K562 (cell line): ENCODE results near the gene CSNK2A1. TPM values are rescaled to one million over a fixed set of nuclear protein-coding genes. Genes with fewer than 3 reads are reported as not detected.

Source experiments
- ATAC-seq: fragments of 200-7000 bp; cut with Tn5 transposase; 3 replicates; pipeline ENCODE4 v1.9.1; 2020; ENCODE audit warnings: moderate library complexity
- BruUV-seq: library from RNA; stranded (reverse); fragments of 400-500 nt; replicated peaks from 2 replicates; lab custom pipeline; 2021; lab: Mats Ljungman, UMichigan
- CTCF ChIA-PET: fragments of 300-600 bp; formaldehyde crosslinking; extraction: SDS; loops from one replicate; lab custom pipeline; 2021; ENCODE audit warnings: low intra/inter-chr PET ratio; lab: Yijun Ruan, JAX
- POLR2A ChIA-PET: fragments of 300-600, 350-650 bp; sonication (Branson Sonifier 250); formaldehyde crosslinking; extraction: SDS; loops from one replicate; lab custom pipeline; 2021; ENCODE audit warnings: antibody characterized with exemption, inconsistent platforms; lab: Yijun Ruan, JAX
- DNase-seq, 4 experiments: peaks; one replicate each; pipeline versions ENCODE4 v3.0.0 to v3.0.0-alpha.2; 2011 to 2018; ENCODE audit warnings: low spot score in 3 of 4, mixed read lengths in 3 of 4; ENCODE audit errors: extremely low read depth in 1 of 4
- FAIRE-seq: peaks from 2 replicates; lab custom pipeline; 2011; peaks lifted over from hg19 to GRCh38; lab: Jason Lieb, UNC
- H2AFZ ChIP-seq: 2 replicates; pipeline ENCODE4 v1.6.0; 2011; ENCODE audit warnings: low read depth, low read length, control low read depth, inconsistent platforms
- H3K27ac ChIP-seq: fragments of 200-600 bp; 3 replicates; pipeline ENCODE4 v1.8.0; 2011; ENCODE audit warnings: low read depth, mild to moderate bottlenecking, control low read depth, inconsistent platforms, low read length, moderate library complexity, mixed read lengths; ENCODE audit errors: extremely low read depth
- H3K27me3 ChIP-seq, 2 experiments: fragments of 300-600 bp in 1 of 2; 2 replicates in 1 of 2; 3 replicates in 1 of 2; pipeline versions ENCODE4 v1.6.0 to v1.8.0; 2011; ENCODE audit warnings: inconsistent platforms in 2 of 2, low read length in 2 of 2, mild to moderate bottlenecking in 1 of 2, mixed read lengths in 1 of 2, moderate library complexity in 1 of 2; ENCODE audit not compliant: control insufficient read depth in 2 of 2, insufficient read depth in 2 of 2
- H3K36me3 ChIP-seq: fragments of 300-600 bp; 3 replicates; pipeline ENCODE4 v1.8.0; 2011; ENCODE audit warnings: mild to moderate bottlenecking, low read length, inconsistent platforms; ENCODE audit not compliant: control insufficient read depth, insufficient read depth
- H3K4me1 ChIP-seq, 2 experiments: fragments of 200-600 bp in 1 of 2; replicated peaks in 1 of 2; 2 replicates in 1 of 2; 3 replicates in 1 of 2; pipeline versions ENCODE4 v1.5.1 to v1.8.0; 2011; ENCODE audit warnings: inconsistent platforms in 2 of 2, low read length in 2 of 2, mild to moderate bottlenecking in 1 of 2, mixed read lengths in 1 of 2, moderate library complexity in 1 of 2; ENCODE audit not compliant: control insufficient read depth in 2 of 2, insufficient read depth in 2 of 2
- H3K4me2 ChIP-seq: 2 replicates; pipeline ENCODE4 v1.6.1; 2011; ENCODE audit warnings: low read length, control low read depth, inconsistent platforms, mixed read lengths; ENCODE audit not compliant: insufficient read depth
- H3K4me3 ChIP-seq: fragments of 200-600 bp; sonication (generic), shearing (Covaris generic); 2 replicates; pipeline ENCODE4 v1.5.1; 2016; ENCODE audit warnings: control low read depth, inconsistent platforms
- H3K79me2 ChIP-seq: fragments of 200-600 bp; 3 replicates; pipeline ENCODE4 v1.8.0; 2011; ENCODE audit warnings: low read length, inconsistent platforms; ENCODE audit not compliant: control insufficient read depth, insufficient read depth
- H3K9ac ChIP-seq, 2 experiments: 2 replicates each; pipeline versions ENCODE4 v1.6.0 to v1.6.1; 2011; ENCODE audit warnings: low read depth in 2 of 2, low read length in 2 of 2, control low read depth in 1 of 2, inconsistent platforms in 1 of 2, mild to moderate bottlenecking in 1 of 2, mixed read lengths in 1 of 2; ENCODE audit not compliant: insufficient read depth in 1 of 2
- H3K9me1 ChIP-seq: one replicate; pipeline ENCODE4 v1.6.0; 2011; ENCODE audit warnings: inconsistent platforms, mild to moderate bottlenecking, low read length, moderate library complexity; ENCODE audit not compliant: control insufficient read depth, insufficient read depth
- H3K9me3 ChIP-seq: replicated peaks from 2 replicates; pipeline ENCODE4 v1.5.1; 2011; ENCODE audit warnings: low read depth, low read length, inconsistent platforms; ENCODE audit not compliant: control insufficient read depth, insufficient read depth
- H4K20me1 ChIP-seq: replicated peaks from 2 replicates; pipeline ENCODE4 v1.6.1; 2011; ENCODE audit warnings: low read length, inconsistent platforms, mixed read lengths; ENCODE audit not compliant: control insufficient read depth, insufficient read depth
- ATF3 ChIP-seq, 2 experiments: fragments of 450-650 bp in 1 of 2; sonication (generic) in 1 of 2; formaldehyde crosslinking in 1 of 2; IDR thresholded peaks in 1 of 2; conservative IDR thresholded peaks in 1 of 2; 2 replicates each; pipeline versions ENCODE4 v1.6.1 to v1.8.1; 2016 to 2023; ENCODE audit warnings: mild to moderate bottlenecking in 2 of 2, moderate library complexity in 2 of 2, inconsistent platforms in 1 of 2, missing genetic modification reagents in 1 of 2
- DMBX1 ChIP-seq: fragments of 250-450 bp; sonication (Bioruptor Pico); IDR thresholded peaks from 2 replicates; pipeline ENCODE4 v1.8.0; 2022; ENCODE audit warnings: inconsistent platforms, mild to moderate bottlenecking, moderate library complexity, borderline replicate concordance
- EP300 ChIP-seq: IDR thresholded peaks from 2 replicates; pipeline ENCODE4 v1.6.1; 2012; ENCODE audit warnings: low read length, improper control_type of control experiment
- ETV6 ChIP-seq, 3 experiments: fragments of 150-350 bp in 1 of 3; sonication (generic) in 1 of 3; formaldehyde crosslinking in 1 of 3; IDR thresholded peaks; 2 replicates each; pipeline versions ENCODE4 v1.6.1 to v1.8.0; 2014 to 2022; ENCODE audit warnings: borderline replicate concordance in 2 of 3, low read depth in 2 of 3, antibody characterized with exemption in 1 of 3, low read length in 1 of 3, mild to moderate bottlenecking in 1 of 3, missing genetic modification reagents in 1 of 3
- EZH2 ChIP-seq: IDR thresholded peaks from 2 replicates; pipeline ENCODE4 v1.6.1; 2012; ENCODE audit warnings: low read depth, mild to moderate bottlenecking, inconsistent platforms, low read length, borderline replicate concordance
- HDGF ChIP-seq: fragments of 450-650 bp; IDR thresholded peaks from 2 replicates; pipeline ENCODE4 v1.6.1; 2016
- MLX ChIP-seq, 2 experiments: fragments of 450-650 bp in 1 of 2; sonication (generic) in 1 of 2; formaldehyde crosslinking; conservative IDR thresholded peaks; 2 replicates each; pipeline versions ENCODE4 v1.4.0 to v1.8.1; 2020 to 2022; ENCODE audit warnings: mild to moderate bottlenecking in 1 of 2, missing genetic modification reagents in 1 of 2
- NR4A1 ChIP-seq, 2 experiments: fragments of 250-450 bp in 1 of 2; fragments of 450-650 bp in 1 of 2; sonication (Bioruptor Pico) in 1 of 2; IDR thresholded peaks; 2 replicates each; pipeline versions ENCODE4 v1.4.0 to v1.6.1; 2016 to 2020; ENCODE audit warnings: mild to moderate bottlenecking in 2 of 2, missing compliant biosample characterization in 1 of 2, missing genetic modification characterization in 1 of 2, moderate library complexity in 1 of 2
- OTX1 ChIP-seq: fragments of 450-650 bp; formaldehyde crosslinking; IDR thresholded peaks from 2 replicates; pipeline ENCODE4 v1.4.0; 2022; ENCODE audit warnings: mild to moderate bottlenecking
- SMAD3 ChIP-seq: fragments of 450-650 bp; formaldehyde crosslinking; conservative IDR thresholded peaks from 2 replicates; pipeline ENCODE4 v1.4.0; 2020; ENCODE audit warnings: mild to moderate bottlenecking
- TRIM28 ChIP-seq: fragments of 450-650 bp; IDR thresholded peaks from 2 replicates; pipeline ENCODE4 v1.6.1; 2017
- ZNF24 ChIP-seq: fragments of 450-650 bp; IDR thresholded peaks from 2 replicates; pipeline ENCODE4 v1.6.1; 2016
- ZNF57 ChIP-seq: fragments of 450-650 bp; formaldehyde crosslinking; IDR thresholded peaks from 2 replicates; pipeline ENCODE4 v1.4.0; 2020; ENCODE audit warnings: mild to moderate bottlenecking, moderate library complexity
- ZNF75A ChIP-seq: fragments of 450-650 bp; formaldehyde crosslinking; IDR thresholded peaks from 2 replicates; pipeline ENCODE4 v1.4.0; 2020; ENCODE audit warnings: mild to moderate bottlenecking
- ZZZ3 ChIP-seq: fragments of 450-650 bp; IDR thresholded peaks from 2 replicates; pipeline ENCODE4 v1.6.1; 2016; ENCODE audit warnings: antibody characterized with exemption, mild to moderate bottlenecking, moderate library complexity
- WGBS: fragments of 100-300 bp; shearing (Covaris generic); methylation state at CpG from one replicate; pipeline ENCODE4 v1.1.6; 2016; ENCODE audit warnings: low coverage, mixed read lengths; ENCODE audit not compliant: insufficient coverage; ENCODE audit errors: missing lambda C conversion rate; 5-methylcytosine and 5-hydroxymethylcytosine counted together
- in situ Hi-C: fragments of 300-500 bp; cut with MboI; formaldehyde crosslinking; loops from 4 replicates; pipeline ENCODE4 v1.15.0; 2018; ENCODE audit warnings: inconsistent platforms, mixed read lengths
- intact Hi-C: fragments of 100-400 bp; cut with micrococcal nuclease; formaldehyde crosslinking; loops from 2 replicates; pipeline ENCODE4 v1.14.2; 2022
- polyA plus RNA-seq, 8 experiments: library from polyadenylated mRNA; depleted of rRNA in 4 of 8; stranded (reverse) in 5 of 8; unstranded in 3 of 8; fragments of >200 nt; fragmentation: Nextera tagmentation in 2 of 8; fragmentation: Illumina TruSeq in 1 of 8; extraction: Ambion mirVana in 2 of 8; extraction: Trizol in 1 of 8; gene quantifications; 2 replicates each; pipeline versions ENCODE4 v1.2.1 to v1.2.3, GENCODE V29; 2011 to 2014; ENCODE audit warnings: inconsistent platforms in 1 of 8, missing spikeins in 1 of 8
- total RNA-seq, 7 experiments: library from RNA; depleted of rRNA in 6 of 7; stranded (reverse); fragments of >200 nt in 6 of 7; fragmentation: Illumina TruSeq in 2 of 7; extraction: Trizol in 2 of 7; gene quantifications; 2 replicates each; pipeline versions ENCODE4 v1.2.1 to v1.2.3, GENCODE V29; 2011 to 2021; ENCODE audit warnings: low replicate concordance in 1 of 7

Gene CSNK2A1
- total and polyA plus RNA-seq, 9 of the 15 experiments (the other 6 are each of a cell fraction or from before 2014, with no cell fraction given), result 71.0 to 251 (median 103) TPM

- H4K20me1 ChIP-seq, result peaks cover 35% of the 10 kb centered on the region
- CTCF ChIA-PET, result no interaction called here
- POLR2A ChIA-PET, result no interaction called here
- no peaks in the 10 kb centered on the region for H3K27me3 ChIP-seq
- no peak overlapping the region for H3K4me2 ChIP-seq
- H3K9me1 ChIP-seq, result peaks cover 4% of the 10 kb centered on the region
- ATAC-seq (no peak), DNase-seq (no peak), FAIRE-seq (no peak)
- H3K4me1 ChIP-seq, result peaks cover 3 to 16% of the 10 kb centered on the region in 2 experiments; a peak in 4 of 5 replicates
- H3K9me3 ChIP-seq, result no peaks in the 10 kb centered on the region; the same call in 1 of the 2 replicates
- peaks cover 98% of the 10 kb centered on the region for H3K79me2 ChIP-seq
- peaks cover 60% of the 10 kb centered on the region; the same call in 2 of the 3 replicates for H3K36me3 ChIP-seq
- H3K4me3 ChIP-seq, result no peak overlapping the region
- no peak overlapping the region for H3K27ac ChIP-seq
- no TSS peak for BruUV-seq
- WGBS, result 81% methylated on average over 2 of the region's 2 CpGs
- intact Hi-C loops, result no loop called here
- no peak for TF ChIP-seq ATF3 (IDR thresholded peaks at IDR 0.05)
- no peak for TF ChIP-seq ATF3 (CRISPR knock-in tag; conservative IDR thresholded peaks at IDR 0.05)
- no peak for TF ChIP-seq ETV6 (IDR thresholded peaks at IDR 0.05; ENCODE audit: borderline replicate concordance in 1 of 2, low read depth in 2 of 2, low read length in 1 of 2)
- no peak for TF ChIP-seq ETV6 (CRISPR knock-in tag; IDR thresholded peaks at IDR 0.05; ENCODE audit: borderline replicate concordance)
- in situ Hi-C loops, result no loop called here
- no peak overlapping the region for H2AFZ ChIP-seq
- H3K9ac ChIP-seq, result no peak overlapping the region
Measured at GRCh38 chr20:516799-517198, 26.8 kb downstream of the CSNK2A1 start.

GRCh38 chr20:515696-516095 lies 27.9 kb downstream of the CSNK2A1 start:
- no TSS peak for BruUV-seq
- peaks cover 3 to 16% of the 10 kb centered on the region in 2 experiments; a peak in 4 of 5 replicates for H3K4me1 ChIP-seq
- peaks cover 58% of the 10 kb centered on the region; the same call in 2 of the 3 replicates for H3K36me3 ChIP-seq
- no peaks in the 10 kb centered on the region for H3K27me3 ChIP-seq
- H3K9me1 ChIP-seq, result peaks cover 4% of the 10 kb centered on the region
- H3K4me3 ChIP-seq, result no peak overlapping the region
- H3K79me2 ChIP-seq, result peaks cover 98% of the 10 kb centered on the region
- ChIA-PET CTCF (no interaction called here), POLR2A (interaction anchor here (0.7 to 0.9 kb wide), 2 partner anchors 11 to 21 kb away, joined by 4 read pairs; no protein-coding TSS in a partner anchor)
- FAIRE-seq (no peak), ATAC-seq (no peak), DNase-seq (no peak)
- in situ Hi-C loops (no loop called here), intact Hi-C loops (no loop called here)
- H2AFZ ChIP-seq, result no peak overlapping the region
- peaks cover 35% of the 10 kb centered on the region for H4K20me1 ChIP-seq
- H3K9me3 ChIP-seq, result no peaks in the 10 kb centered on the region; the same call in 1 of the 2 replicates
- H3K9ac ChIP-seq, result no peak overlapping the region
- no peak overlapping the region for H3K4me2 ChIP-seq
- H3K27ac ChIP-seq, result no peak overlapping the region
- 80% methylated on average over 3 of the region's 3 CpGs for WGBS
- TF ChIP-seq ZNF57 (CRISPR knock-in tag) (no peak), HDGF (no peak), NR4A1 (CRISPR knock-in tag; IDR thresholded peaks at IDR 0.05) (no peak), NR4A1 (tag; IDR thresholded peaks at IDR 0.05) (no peak), ZZZ3 (no peak), MLX (CRISPR knock-in tag; conservative IDR thresholded peaks at IDR 0.05) (no peak), DMBX1 (CRISPR knock-in tag) (no peak), TRIM28 (no peak), EP300 (no peak), EZH2 (no peak), ZNF75A (CRISPR knock-in tag) (no peak), OTX1 (CRISPR knock-in tag) (no peak), SMAD3 (CRISPR knock-in tag) (no peak), ZNF24 (no peak)
